Measurements from ENCODE around the gene C5orf58. TPM values are rescaled to one million over a fixed set of nuclear protein-coding genes. Genes with fewer than 3 reads are reported as not detected.

The C5orf58 gene
- total and polyA plus RNA-seq, 7 donors, result not detected

DNA sequence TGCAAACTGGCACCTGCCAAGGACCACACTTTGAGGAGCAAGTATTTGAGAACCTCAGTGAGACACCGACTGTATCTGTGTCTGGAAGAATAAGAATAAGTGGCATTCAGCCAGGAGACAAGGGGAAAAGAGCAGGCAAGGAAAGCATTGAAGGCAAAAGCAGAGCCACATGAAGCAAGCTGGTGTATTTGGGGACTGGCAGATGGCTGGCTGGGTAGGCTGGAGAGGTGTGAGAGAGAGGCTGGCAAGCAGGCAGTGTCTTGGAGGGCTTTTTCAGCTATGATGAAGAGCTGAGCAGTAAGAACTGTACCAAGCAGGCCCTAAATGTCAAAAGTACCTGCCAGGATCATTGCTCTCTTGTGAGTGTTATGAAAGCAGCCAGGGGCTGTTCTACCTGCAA, 14.1 kb upstream of the C5orf58 start:
- WGBS, 3 donors, result 31 to 57% (median 54%) methylated on average over 1 of the region's 1 CpG
- no peaks in the 10 kb centered on the region for H3K4me1 ChIP-seq
- H3K36me3 ChIP-seq (ENCODE audit: insufficient read depth in 1 of 2, low read depth in 1 of 2), result no peaks in the 10 kb centered on the region
- H3K27ac ChIP-seq, result no peak overlapping the region
- H3K4me3 ChIP-seq, result no peak overlapping the region
- TF ChIP-seq, protein P1, sequence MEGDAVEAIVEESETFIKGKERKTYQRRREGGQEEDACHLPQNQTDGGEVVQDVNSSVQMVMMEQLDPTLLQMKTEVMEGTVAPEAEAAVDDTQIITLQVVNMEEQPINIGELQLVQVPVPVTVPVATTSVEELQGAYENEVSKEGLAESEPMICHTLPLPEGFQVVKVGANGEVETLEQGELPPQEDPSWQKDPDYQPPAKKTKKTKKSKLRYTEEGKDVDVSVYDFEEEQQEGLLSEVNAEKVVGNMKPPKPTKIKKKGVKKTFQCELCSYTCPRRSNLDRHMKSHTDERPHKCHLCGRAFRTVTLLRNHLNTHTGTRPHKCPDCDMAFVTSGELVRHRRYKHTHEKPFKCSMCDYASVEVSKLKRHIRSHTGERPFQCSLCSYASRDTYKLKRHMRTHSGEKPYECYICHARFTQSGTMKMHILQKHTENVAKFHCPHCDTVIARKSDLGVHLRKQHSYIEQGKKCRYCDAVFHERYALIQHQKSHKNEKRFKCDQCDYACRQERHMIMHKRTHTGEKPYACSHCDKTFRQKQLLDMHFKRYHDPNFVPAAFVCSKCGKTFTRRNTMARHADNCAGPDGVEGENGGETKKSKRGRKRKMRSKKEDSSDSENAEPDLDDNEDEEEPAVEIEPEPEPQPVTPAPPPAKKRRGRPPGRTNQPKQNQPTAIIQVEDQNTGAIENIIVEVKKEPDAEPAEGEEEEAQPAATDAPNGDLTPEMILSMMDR (IDR thresholded peaks at IDR 0.05), result no peak
- intact Hi-C loops (cut with DNase I), result no loop called here
- no peak for DNase-seq
- H3K27me3 ChIP-seq (ENCODE audit: insufficient read depth in 3 of 3, low read length in 2 of 3), result no peaks in the 10 kb centered on the region
- H3K9me3 ChIP-seq, result no peaks in the 10 kb centered on the region
- no peak for ATAC-seq

DNA sequence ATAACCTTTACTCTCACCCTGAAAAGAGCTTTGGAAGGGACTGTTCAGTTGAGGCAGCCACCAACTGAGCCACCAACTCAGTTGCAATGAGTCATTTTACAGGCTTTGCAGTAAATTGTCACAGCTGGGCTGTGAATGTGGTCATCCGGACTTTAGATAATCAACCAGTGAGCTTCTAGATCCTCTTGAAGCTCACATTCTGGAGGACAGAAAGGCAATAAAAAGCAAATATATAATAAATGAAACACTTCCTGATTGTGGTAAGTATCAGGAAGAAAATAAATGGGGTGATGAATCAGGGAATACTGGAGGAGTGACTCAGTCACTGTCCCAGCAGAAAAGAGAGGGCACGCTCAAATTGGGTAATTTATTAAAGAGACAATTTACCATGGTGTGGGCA, 13.2 kb upstream of the C5orf58 start:
- ATAC-seq (no peak), DNase-seq (no peak)
- no peaks in the 10 kb centered on the region for H3K36me3 ChIP-seq (ENCODE audit: insufficient read depth in 1 of 2, low read depth in 1 of 2)
- no peaks in the 10 kb centered on the region for H3K4me1 ChIP-seq
- 48 to 61% (median 53%) methylated on average over 2 of the region's 2 CpGs for whole genome bisulfite sequencing, 3 donors
- H3K27me3 ChIP-seq (ENCODE audit: insufficient read depth in 3 of 3, low read length in 2 of 3), result no peaks in the 10 kb centered on the region
- no peak overlapping the region for H3K4me3 ChIP-seq
- intact Hi-C loops (cut with DNase I), result loop anchor here in 1 of 2 donors (5.0 kb wide), 1 partner anchor 213 kb away; no protein-coding TSS in a partner anchor
- H3K27ac ChIP-seq, result no peak overlapping the region
- TF ChIP-seq, protein P1 (IDR thresholded peaks at IDR 0.05), result no peak
- no peaks in the 10 kb centered on the region for H3K9me3 ChIP-seq

GRCh38 chr5:170220191-170220590, 12.6 kb upstream of the C5orf58 start:
- no peaks in the 10 kb centered on the region for H3K27me3 ChIP-seq (ENCODE audit: insufficient read depth in 3 of 3, low read length in 2 of 3)
- no peak for DNase-seq
- no peak overlapping the region for H3K4me3 ChIP-seq
- intact Hi-C loops (cut with DNase I), result loop anchor here in 1 of 2 donors (5.0 kb wide), 1 partner anchor 212 kb away; no protein-coding TSS in a partner anchor
- 74 to 79% (median 78%) methylated on average over 2 of the region's 2 CpGs for WGBS, 3 donors
- no peak overlapping the region for H3K27ac ChIP-seq
- ATAC-seq, result no peak
- TF ChIP-seq, protein P1 (IDR thresholded peaks at IDR 0.05), result no peak
- H3K9me3 ChIP-seq, result no peaks in the 10 kb centered on the region
- no peaks in the 10 kb centered on the region for H3K36me3 ChIP-seq (ENCODE audit: insufficient read depth in 1 of 2, low read depth in 1 of 2)
- no peaks in the 10 kb centered on the region for H3K4me1 ChIP-seq

DNA sequence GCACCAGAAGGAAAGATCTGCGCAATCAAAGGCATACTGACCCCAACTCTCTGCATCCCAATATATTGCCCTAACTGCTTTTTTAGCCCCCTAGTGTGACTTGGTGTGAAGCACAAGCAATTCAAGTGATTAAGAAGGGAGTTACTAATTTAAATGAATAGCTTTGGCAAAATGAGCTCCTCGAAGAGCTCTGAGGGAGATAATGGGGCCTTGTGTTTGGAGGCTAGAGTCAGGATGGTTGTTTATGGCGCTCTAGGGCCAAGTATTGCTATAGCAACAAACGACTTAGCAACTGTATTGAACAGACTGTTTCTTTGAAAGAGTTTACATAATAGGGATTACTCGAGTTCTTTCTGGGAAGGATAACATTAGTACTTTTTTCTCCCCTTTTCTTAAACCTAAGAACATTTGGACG, 11.5 kb upstream of the C5orf58 start:
- TF ChIP-seq, protein P1 (IDR thresholded peaks at IDR 0.05), result no peak
- H3K27ac ChIP-seq, result no peak overlapping the region
- intact Hi-C loops (cut with DNase I), result loop anchor here in 1 of 2 donors (5.0 kb wide), 1 partner anchor 211 kb away; no protein-coding TSS in a partner anchor
- H3K27me3 ChIP-seq (ENCODE audit: insufficient read depth in 3 of 3, low read length in 2 of 3), result no peaks in the 10 kb centered on the region
- DNase-seq, result no peak
- H3K9me3 ChIP-seq, result no peaks in the 10 kb centered on the region
- no peak for ATAC-seq
- 48 to 58% (median 56%) methylated on average over 6 of the region's 6 CpGs for WGBS, 3 donors
- H3K4me1 ChIP-seq, result no peaks in the 10 kb centered on the region
- no peak overlapping the region for H3K4me3 ChIP-seq
- no peaks in the 10 kb centered on the region for H3K36me3 ChIP-seq (ENCODE audit: insufficient read depth in 1 of 2, low read depth in 1 of 2)

- no peak for DNase-seq
- H3K4me3 ChIP-seq, result no peak overlapping the region
- ATAC-seq, result no peak
- no peaks in the 10 kb centered on the region for H3K36me3 ChIP-seq (ENCODE audit: insufficient read depth in 1 of 2, low read depth in 1 of 2)
- intact Hi-C loops (cut with DNase I), result loop anchor here in 1 of 2 donors (5.0 kb wide), 1 partner anchor 209 kb away; no protein-coding TSS in a partner anchor
- H3K4me1 ChIP-seq, result no peaks in the 10 kb centered on the region
- no peaks in the 10 kb centered on the region for H3K9me3 ChIP-seq
- TF ChIP-seq, protein P1 (IDR thresholded peaks at IDR 0.05), result no peak
- no peak overlapping the region for H3K27ac ChIP-seq
- H3K27me3 ChIP-seq (ENCODE audit: insufficient read depth in 3 of 3, low read length in 2 of 3), result no peaks in the 10 kb centered on the region
Measured at GRCh38 chr5:170223360-170223759, 9.4 kb upstream of the C5orf58 start.

Data from psoas muscle (tissue), 8 donors.